ENCODE results near the gene GMDS.

GRCh38 chr6:1621070-1621701 is 624.2 kb downstream of the GMDS start:
- no peak for TF ChIP-seq PATZ1 (CRISPR knock-in tag; IDR thresholded peaks at IDR 0.05; ENCODE audit: borderline replicate concordance)
- no peak for TF ChIP-seq BACH2 (CRISPR knock-in tag; IDR thresholded peaks at IDR 0.05; ENCODE audit: borderline replicate concordance)
- no peak for TF ChIP-seq ZC3H10 (CRISPR knock-in tag; IDR thresholded peaks at IDR 0.05)
- TF ChIP-seq ZFP3 (CRISPR knock-in tag; IDR thresholded peaks at IDR 0.05), result no peak
- TF ChIP-seq ZFP30 (CRISPR knock-in tag; IDR thresholded peaks at IDR 0.05), result no peak
- TF ChIP-seq ESRRG (CRISPR knock-in tag; IDR thresholded peaks at IDR 0.05), result no peak
- TF ChIP-seq ISL1 (CRISPR knock-in tag; IDR thresholded peaks at IDR 0.05), result no peak
- no peak for TF ChIP-seq SNAI2 (CRISPR knock-in tag; IDR thresholded peaks at IDR 0.05)
- TF ChIP-seq ZNF565 (CRISPR knock-in tag; conservative IDR thresholded peaks at IDR 0.05; ENCODE audit: low read depth), result no peak
- no peak for TF ChIP-seq OSR1 (CRISPR knock-in tag; IDR thresholded peaks at IDR 0.05)
- TF ChIP-seq ARNTL (CRISPR knock-in tag; IDR thresholded peaks at IDR 0.05; ENCODE audit: borderline replicate concordance, low read depth), result no peak

All from SK-N-SH treated with all-trans-retinoic acid at 6 μM for 48 hours (cell line).